Measurements from ENCODE around the gene EFCAB5.
"Not testable (repeated sequence)": the region's sequence is repeated elsewhere in the genome, so short reads cannot be mapped to it uniquely, and the experiment has no call there.

The EFCAB5 gene

GRCh38 chr17:29941334-29941733 lies at the start of gene EFCAB5:
Gene EFCAB5, plus strand, starts transcription at chr17:29941634. Its CDS starts 163 bp downstream, at chr17:29941797.
- in situ Hi-C loops (cut with MboI; ENCODE audit: low sequenced_read_pairs) = loop anchor here (25.0 kb wide), 1 partner anchor 129 kb away; no protein-coding TSS in a partner anchor

DNA sequence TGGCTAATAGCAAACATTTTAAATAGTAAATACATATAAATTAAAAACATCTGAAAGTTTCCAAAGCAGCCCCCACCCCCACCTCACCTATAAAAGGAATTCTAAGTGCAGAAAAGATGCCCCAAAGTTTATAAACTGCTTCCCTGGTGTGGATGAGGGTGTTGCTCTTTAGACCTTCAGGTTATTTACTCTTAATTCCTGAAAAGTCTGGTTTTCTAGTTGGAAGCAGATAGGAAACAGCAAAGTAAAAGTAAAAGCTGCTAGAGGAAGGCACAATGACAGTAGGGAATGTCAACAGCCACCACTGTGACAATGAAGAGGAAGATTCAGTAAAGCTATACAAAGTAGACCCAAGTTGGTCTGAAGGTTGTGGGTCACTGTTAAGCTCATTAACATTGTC lies 49.2 kb upstream of the EFCAB5 start:
- in situ Hi-C loops (cut with MboI; ENCODE audit: low sequenced_read_pairs) = no loop called here

GRCh38 chr17:29897136-29897535 lies 44.3 kb upstream of the EFCAB5 start:
- in situ Hi-C loops (cut with MboI; ENCODE audit: low sequenced_read_pairs) = not testable (repeated sequence)

DNA sequence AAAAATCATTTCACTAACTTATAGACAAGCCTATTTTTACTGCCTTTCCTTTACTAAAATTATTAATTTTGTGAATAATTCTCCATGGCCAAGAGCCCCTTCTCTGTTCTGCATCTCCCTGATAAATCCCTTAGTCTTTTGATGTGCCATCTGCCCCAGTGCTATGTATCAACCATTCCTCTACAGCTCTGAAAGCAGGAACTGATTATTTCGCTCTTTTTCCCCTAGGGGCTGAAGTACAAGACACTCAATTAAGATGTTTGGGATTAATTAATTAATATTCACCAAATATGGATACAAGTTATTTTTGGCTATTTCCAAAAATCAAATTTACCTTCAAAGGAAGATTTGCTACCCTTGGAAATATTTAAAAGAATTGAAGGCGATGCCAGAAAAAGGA lies 38.0 kb upstream of the EFCAB5 start:
- in situ Hi-C loops (cut with MboI; ENCODE audit: low sequenced_read_pairs) = no loop called here

GRCh38 chr17:29905086-29905878 lies 36.2 kb upstream of the EFCAB5 start:
- in situ Hi-C loops (cut with MboI; ENCODE audit: low sequenced_read_pairs) = no loop called here

GRCh38 chr17:29905879-29906167 lies 35.6 kb upstream of the EFCAB5 start:
- in situ Hi-C loops (cut with MboI; ENCODE audit: low sequenced_read_pairs) = no loop called here

GRCh38 chr17:29906969-29907368 lies 34.5 kb upstream of the EFCAB5 start:
- in situ Hi-C loops (cut with MboI; ENCODE audit: low sequenced_read_pairs) = no loop called here

- in situ Hi-C loops (cut with MboI; ENCODE audit: low sequenced_read_pairs) = no loop called here
Measured at GRCh38 chr17:29909236-29910003, 32.0 kb upstream of the EFCAB5 start.

- in situ Hi-C loops (cut with MboI; ENCODE audit: low sequenced_read_pairs) = no loop called here
Measured at GRCh38 chr17:29911641-29912177, 29.7 kb upstream of the EFCAB5 start.

DNA sequence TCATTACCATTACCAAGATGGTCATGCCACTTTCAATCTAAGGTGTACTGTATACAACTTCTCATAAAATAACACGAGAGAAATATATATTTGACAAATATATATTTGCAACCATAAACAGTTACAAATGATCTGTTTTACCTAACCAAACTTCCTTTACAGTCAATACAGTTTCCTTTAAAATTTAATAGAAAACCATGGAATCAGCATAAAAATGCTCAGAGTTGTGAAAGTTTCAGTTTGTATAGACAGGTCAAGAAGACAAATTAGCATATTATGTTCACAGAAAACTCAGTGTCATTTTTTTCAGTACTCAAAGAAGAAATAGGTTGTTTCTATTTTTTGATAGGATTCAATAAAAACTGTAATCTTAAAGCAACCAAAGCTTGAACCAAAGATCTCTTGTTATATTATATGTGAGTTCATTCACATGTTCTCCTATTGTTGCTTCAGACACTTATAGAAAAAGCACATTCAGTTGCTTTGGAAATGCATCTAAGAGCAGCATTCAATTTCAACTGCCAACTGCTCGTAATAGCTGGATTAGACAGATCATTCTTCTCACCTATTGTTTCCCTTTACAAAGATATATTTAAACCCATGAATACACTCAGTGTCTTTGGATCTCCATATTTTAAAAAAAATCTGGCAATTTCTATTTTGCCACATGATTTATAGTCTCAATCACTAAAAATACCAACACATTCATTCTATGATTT lies 26.5 kb upstream of the EFCAB5 start:
- in situ Hi-C loops (cut with MboI; ENCODE audit: low sequenced_read_pairs) = no loop called here

GRCh38 chr17:29918016-29918415 lies 23.4 kb upstream of the EFCAB5 start:
- in situ Hi-C loops (cut with MboI; ENCODE audit: low sequenced_read_pairs) = no loop called here

GRCh38 chr17:29918922-29919856 lies 22.2 kb upstream of the EFCAB5 start:
- in situ Hi-C loops (cut with MboI; ENCODE audit: low sequenced_read_pairs) = no loop called here

DNA sequence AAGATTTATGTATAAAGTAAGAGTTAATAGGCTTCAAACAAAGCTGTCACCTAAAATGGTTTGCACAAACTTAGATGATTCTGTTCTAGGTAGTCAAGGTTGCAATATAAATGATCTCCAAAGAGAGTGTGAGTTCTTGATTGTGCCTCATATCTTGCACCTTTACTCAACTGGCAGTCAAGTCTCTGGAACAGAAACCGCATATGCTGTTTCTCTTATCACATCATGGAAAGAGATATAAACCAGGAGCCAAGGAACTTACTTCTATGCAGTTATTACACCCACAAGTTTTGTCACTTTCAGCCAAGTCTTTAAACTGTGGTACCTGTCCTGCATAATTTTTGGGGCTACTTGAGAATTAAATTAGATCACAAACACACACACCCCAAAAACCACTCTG lies 16.6 kb upstream of the EFCAB5 start:
- in situ Hi-C loops (cut with MboI; ENCODE audit: low sequenced_read_pairs) = loop anchor here (25.0 kb wide), 1 partner anchor 112 kb away; no protein-coding TSS in a partner anchor

GRCh38 chr17:29927546-29927945 lies 13.9 kb upstream of the EFCAB5 start:
- in situ Hi-C loops (cut with MboI; ENCODE audit: low sequenced_read_pairs) = loop anchor here (25.0 kb wide), 1 partner anchor 115 kb away; no protein-coding TSS in a partner anchor

DNA sequence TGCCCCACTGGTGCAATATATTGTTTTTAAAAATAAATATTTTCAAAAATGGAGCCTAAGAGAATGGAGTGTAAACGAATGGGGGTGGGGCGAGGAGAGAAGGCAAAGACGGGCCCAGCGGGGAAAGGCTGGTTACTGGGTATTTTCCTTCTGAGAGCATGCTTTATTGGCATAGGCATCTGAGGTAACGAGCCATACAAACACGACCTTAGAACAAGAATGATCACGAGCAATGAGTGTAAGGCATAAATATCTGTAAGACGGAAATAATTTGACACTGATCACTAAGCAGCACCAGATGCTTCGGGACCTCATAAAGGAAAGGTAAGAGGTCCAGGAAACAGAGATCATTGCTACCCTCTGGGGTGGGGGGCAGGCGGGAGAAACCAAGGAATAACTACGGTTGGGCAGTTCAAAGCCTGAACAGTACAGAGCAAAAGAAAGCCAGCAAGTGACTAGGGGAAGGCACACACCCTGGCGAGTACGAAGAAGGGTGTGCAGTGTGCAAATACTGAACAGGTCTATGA lies 12.4 kb upstream of the EFCAB5 start:
- in situ Hi-C loops (cut with MboI; ENCODE audit: low sequenced_read_pairs) = loop anchor here (25.0 kb wide), 1 partner anchor 117 kb away; no protein-coding TSS in a partner anchor

GRCh38 chr17:29929533-29930408 lies 11.7 kb upstream of the EFCAB5 start, which contains the start of gene SSH2:
Gene SSH2, minus strand, starts transcription at chr17:29930228. Its CDS starts 228 bp downstream, at chr17:29930000.
- in situ Hi-C loops (cut with MboI; ENCODE audit: low sequenced_read_pairs) = loop anchor here (25.0 kb wide), 1 partner anchor 117 kb away; no protein-coding TSS in a partner anchor

GRCh38 chr17:29930409-29931010 lies 10.9 kb upstream of the EFCAB5 start:
- in situ Hi-C loops (cut with MboI; ENCODE audit: low sequenced_read_pairs) = loop anchor here (25.0 kb wide), 1 partner anchor 118 kb away; no protein-coding TSS in a partner anchor

Measured in hTERT RPE-1 (cell line).